IPS-15b (cell line): ENCODE data around the gene PCYOX1L.

Experiments used
- H3K27me3 ChIP-seq: one replicate; pipeline ENCODE4 v1.6.1; 2013; ENCODE audit warnings: low read length; ENCODE audit not compliant: control insufficient read depth, insufficient read depth
- H3K36me3 ChIP-seq: one replicate; pipeline ENCODE4 v1.6.1; 2013; ENCODE audit warnings: low read length; ENCODE audit not compliant: control insufficient read depth, insufficient read depth
- H3K4me1 ChIP-seq: one replicate; pipeline ENCODE4 v1.6.1; 2013; ENCODE audit warnings: mild to moderate bottlenecking, low read length; ENCODE audit not compliant: control insufficient read depth, insufficient read depth
- H3K4me3 ChIP-seq: one replicate; pipeline ENCODE4 v1.5.1; 2013; ENCODE audit warnings: low read depth, low read length
- H3K9ac ChIP-seq: one replicate; pipeline ENCODE4 v1.6.1; 2013; ENCODE audit warnings: low read depth, mild to moderate bottlenecking, low read length
- H3K9me3 ChIP-seq: one replicate; pipeline ENCODE4 v1.6.1; 2013; ENCODE audit warnings: mild to moderate bottlenecking, low read length; ENCODE audit not compliant: control insufficient read depth, insufficient read depth

The PCYOX1L gene

DNA sequence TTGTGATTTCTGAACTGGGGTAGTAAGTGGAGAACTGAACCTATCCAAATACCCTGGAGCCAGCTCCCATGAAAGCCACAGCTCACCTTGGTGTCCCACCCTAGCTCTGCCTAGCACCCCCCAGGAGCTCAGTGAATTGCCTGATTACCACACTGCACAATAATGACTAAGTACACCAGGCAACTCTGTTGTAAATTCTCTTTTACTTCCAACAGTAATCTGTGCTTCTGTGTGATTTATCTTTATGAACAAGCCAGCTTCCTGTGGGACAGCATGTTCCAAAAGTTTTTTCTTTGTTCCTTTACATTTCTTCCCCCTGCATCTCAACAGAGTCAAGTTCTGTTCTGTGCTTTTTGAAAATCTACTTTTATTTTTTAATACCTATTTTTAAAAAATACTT, 34.6 kb upstream of the PCYOX1L start:
- no peak overlapping the region for H3K9ac ChIP-seq
- H3K9me3 ChIP-seq, result no peaks in the 10 kb centered on the region
- H3K36me3 ChIP-seq, result no peaks in the 10 kb centered on the region
- H3K4me1 ChIP-seq, result peaks cover 3% of the 10 kb centered on the region
- no peaks in the 10 kb centered on the region for H3K27me3 ChIP-seq
- H3K4me3 ChIP-seq, result no peak overlapping the region

DNA sequence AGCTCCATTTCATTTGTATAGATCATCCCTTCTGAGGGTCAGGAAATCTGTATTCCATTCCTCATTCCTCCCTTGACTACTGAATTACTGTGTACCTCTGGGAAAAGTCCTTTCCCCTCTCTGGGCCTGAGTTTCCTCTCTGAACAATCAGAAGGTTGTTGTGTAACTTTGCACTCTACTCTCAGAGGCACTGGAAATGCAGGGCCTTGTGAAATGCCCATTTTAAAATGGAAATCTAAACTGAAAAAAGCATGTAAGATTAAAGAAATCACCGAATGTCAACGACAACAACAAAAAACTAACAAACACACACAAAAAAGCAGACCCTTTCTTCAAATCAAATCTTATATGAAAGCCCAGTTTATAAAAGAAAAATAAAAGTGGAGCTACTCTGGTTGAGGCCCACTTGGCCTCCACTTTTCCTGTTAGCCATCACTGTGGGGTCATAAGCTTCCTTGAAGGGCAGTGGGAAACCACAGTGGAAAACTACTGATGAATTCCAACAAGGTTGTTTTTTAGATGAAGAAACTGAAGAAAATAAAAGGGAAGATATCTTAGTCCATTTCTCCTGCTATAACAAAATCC, 34.1 kb upstream of the PCYOX1L start:
- peaks cover 3% of the 10 kb centered on the region for H3K4me1 ChIP-seq
- H3K36me3 ChIP-seq, result no peaks in the 10 kb centered on the region
- H3K9ac ChIP-seq, result no peak overlapping the region
- no peak overlapping the region for H3K4me3 ChIP-seq
- no peaks in the 10 kb centered on the region for H3K27me3 ChIP-seq
- no peaks in the 10 kb centered on the region for H3K9me3 ChIP-seq

DNA sequence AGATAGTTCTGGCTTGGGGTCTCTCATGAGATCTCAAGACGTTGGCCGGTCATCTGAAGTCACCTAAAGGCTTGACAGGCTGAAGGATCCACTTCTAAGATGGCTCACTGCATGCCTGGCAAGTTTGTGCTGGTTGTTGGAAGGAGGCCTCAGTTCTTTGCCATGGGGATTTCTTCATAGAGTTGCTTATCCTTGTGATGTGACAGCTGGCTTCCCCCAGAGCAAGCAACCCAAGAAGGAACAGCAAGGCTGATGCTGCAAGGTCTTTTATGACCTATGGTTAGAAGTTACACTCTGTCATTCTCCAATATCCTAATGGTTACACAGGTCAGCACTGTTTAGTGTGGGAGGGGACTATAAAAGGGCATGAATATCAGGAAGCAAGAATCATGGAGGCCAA, 33.2 kb upstream of the PCYOX1L start:
- H3K36me3 ChIP-seq, result no peaks in the 10 kb centered on the region
- no peaks in the 10 kb centered on the region for H3K9me3 ChIP-seq
- no peak overlapping the region for H3K9ac ChIP-seq
- no peak overlapping the region for H3K4me3 ChIP-seq
- peaks cover 3% of the 10 kb centered on the region for H3K4me1 ChIP-seq
- H3K27me3 ChIP-seq, result no peaks in the 10 kb centered on the region

DNA sequence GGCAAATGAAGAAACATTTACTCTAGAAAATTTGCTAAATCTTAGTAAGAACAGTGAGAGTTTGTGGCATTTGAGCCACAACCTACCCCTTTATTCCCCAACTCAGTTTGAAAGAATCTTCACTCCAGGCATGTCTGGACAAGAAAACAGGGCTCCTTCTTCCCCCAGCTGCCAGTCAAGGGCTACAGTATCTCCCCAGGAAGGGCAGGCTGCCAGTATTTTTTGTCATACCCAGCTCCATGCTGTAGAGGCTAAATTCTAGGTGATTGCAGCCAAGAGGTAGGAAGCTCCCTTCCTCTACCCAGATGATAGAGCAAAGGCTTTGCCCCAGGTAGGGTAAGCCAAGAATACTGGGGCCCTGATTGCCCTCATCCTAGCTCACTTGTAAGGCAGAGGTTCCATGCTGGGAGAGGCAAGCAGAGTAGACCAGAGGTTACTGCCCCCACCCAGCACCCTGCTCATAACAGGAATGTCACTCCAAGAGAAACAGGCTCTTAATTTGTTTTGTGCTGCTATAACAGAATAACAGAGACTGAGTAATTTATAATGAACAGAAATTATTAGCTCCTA, 32.6 kb upstream of the PCYOX1L start:
- peaks cover 3% of the 10 kb centered on the region for H3K4me1 ChIP-seq
- no peak overlapping the region for H3K4me3 ChIP-seq
- no peaks in the 10 kb centered on the region for H3K27me3 ChIP-seq
- H3K9me3 ChIP-seq, result no peaks in the 10 kb centered on the region
- H3K36me3 ChIP-seq, result no peaks in the 10 kb centered on the region
- H3K9ac ChIP-seq, result no peak overlapping the region

DNA sequence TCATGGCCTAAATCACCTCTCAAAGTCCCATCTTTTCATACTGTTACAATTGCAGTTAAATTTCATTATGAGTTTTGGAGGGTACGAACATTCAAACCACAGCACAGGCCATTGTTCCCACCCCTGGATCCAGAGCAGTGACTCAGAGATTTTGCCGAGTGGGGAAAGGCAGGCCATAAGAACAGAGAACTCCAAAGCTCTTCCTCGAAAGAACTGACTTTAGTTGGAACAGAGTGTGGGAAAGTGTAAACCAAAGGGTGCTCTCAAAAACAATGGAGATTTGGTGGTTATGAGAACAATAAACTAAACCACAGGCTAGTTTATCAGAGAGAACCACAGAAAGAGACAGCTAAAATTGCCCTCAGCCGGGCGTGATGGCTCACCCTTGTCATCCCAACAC, 32.0 kb upstream of the PCYOX1L start:
- H3K4me3 ChIP-seq, result no peak overlapping the region
- no peaks in the 10 kb centered on the region for H3K27me3 ChIP-seq
- H3K4me1 ChIP-seq, result peaks cover 3% of the 10 kb centered on the region
- no peaks in the 10 kb centered on the region for H3K36me3 ChIP-seq
- no peaks in the 10 kb centered on the region for H3K9me3 ChIP-seq
- no peak overlapping the region for H3K9ac ChIP-seq

DNA sequence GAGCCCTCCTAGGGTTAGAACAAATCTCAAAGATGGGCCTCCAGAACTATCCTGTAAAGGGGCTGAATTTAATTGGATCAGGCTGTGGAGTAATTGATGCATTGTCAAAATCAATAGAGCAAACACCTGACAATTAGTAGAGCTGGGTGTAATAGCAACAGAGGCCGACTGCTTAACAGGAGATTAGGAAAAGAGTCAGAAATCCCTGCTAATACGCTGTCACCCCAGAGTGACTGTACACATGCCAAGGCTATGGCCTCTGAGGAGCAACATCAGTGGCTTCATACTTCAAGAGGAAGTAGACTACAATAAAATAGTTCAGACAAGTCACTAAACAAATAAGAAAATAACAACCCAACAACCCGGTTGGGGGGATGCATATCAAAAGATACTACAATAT, 31.2 kb upstream of the PCYOX1L start:
- Histone ChIP-seq H3K9me3 (no peaks in the 10 kb centered on the region), H3K36me3 (no peaks in the 10 kb centered on the region), H3K4me1 (peaks cover 3% of the 10 kb centered on the region), H3K4me3 (no peak overlapping the region), H3K9ac (no peak overlapping the region), H3K27me3 (no peaks in the 10 kb centered on the region)

DNA sequence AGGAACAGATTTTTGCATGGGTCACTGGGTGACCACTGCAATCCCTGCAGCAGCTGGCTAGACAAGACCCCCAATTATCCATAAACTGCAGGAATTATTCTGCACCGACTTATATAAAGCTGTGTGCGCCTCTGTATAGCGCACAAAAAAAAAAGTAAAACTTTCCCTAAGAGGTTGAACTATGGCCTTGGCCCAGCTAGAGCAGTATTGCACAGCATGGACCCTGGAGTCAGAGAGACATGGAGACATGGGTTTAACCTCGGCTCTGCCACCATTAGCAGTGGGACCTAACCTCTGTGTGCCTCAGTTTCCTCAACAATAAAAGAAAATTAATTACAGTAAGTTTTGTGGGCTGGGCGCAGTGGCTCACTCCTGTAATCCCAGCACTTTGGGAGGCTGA, 29.7 kb upstream of the PCYOX1L start:
- Histone ChIP-seq H3K9me3 (no peaks in the 10 kb centered on the region), H3K9ac (no peak overlapping the region), H3K4me1 (no peaks in the 10 kb centered on the region), H3K4me3 (no peak overlapping the region), H3K27me3 (no peaks in the 10 kb centered on the region), H3K36me3 (no peaks in the 10 kb centered on the region)

DNA sequence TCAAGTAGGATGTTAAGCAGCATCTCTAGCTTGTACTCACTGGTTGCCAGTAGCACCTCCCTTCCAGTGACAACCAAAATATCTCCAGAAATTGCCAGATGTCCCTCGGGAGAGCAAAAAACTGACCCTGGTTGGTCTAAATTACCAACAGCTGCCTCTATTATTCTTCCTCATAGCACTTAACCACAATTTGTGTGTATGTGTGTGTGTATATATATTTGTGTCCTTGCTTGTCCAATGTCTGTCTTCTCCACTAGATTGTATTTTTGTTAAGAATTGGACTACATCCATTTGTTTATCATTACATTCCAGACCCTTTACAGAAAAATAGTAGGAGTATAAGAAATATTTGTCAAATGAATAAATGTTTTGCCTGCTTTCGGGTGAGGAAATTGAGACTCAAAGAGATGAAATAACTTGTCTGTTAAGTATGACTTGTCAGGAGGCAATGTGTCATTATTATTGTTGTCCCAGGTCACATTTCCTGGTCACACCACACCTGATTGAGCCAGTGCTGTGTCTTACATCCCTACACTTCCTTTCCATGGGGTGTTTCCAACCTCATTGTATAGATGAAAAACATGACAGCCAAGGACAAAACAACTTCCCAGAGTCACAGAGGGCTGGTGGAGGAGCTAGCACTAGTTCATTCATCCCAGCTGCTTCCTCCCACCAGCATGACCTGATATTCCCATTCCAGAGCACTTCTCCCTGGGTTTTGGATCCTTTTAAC, 24.0 kb upstream of the PCYOX1L start:
- no peaks in the 10 kb centered on the region for H3K36me3 ChIP-seq
- H3K4me3 ChIP-seq, result no peak overlapping the region
- no peaks in the 10 kb centered on the region for H3K4me1 ChIP-seq
- H3K9ac ChIP-seq, result no peak overlapping the region
- no peaks in the 10 kb centered on the region for H3K27me3 ChIP-seq
- no peaks in the 10 kb centered on the region for H3K9me3 ChIP-seq

DNA sequence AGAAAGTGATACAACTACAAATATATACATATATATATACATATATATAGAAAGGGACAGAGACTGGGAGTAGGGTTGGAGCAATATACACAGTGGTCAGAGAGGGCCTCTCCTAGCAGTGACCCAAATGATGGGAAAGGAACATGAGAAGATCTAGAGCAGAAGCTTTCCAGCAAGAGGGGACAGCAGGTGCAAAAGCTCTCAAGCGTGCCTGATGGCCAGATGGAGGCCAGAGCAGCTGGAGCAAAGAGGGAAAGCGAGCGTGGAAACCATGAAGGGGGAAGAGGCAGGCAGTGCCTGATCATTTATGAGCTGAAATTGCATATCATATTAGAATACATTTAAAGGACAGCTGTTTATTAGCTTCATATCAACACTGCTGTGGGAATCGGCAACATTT, 20.1 kb upstream of the PCYOX1L start:
- H3K9ac ChIP-seq, result no peak overlapping the region
- H3K4me3 ChIP-seq, result no peak overlapping the region
- H3K9me3 ChIP-seq, result no peaks in the 10 kb centered on the region
- H3K27me3 ChIP-seq, result no peaks in the 10 kb centered on the region
- H3K4me1 ChIP-seq, result no peaks in the 10 kb centered on the region
- no peaks in the 10 kb centered on the region for H3K36me3 ChIP-seq

DNA sequence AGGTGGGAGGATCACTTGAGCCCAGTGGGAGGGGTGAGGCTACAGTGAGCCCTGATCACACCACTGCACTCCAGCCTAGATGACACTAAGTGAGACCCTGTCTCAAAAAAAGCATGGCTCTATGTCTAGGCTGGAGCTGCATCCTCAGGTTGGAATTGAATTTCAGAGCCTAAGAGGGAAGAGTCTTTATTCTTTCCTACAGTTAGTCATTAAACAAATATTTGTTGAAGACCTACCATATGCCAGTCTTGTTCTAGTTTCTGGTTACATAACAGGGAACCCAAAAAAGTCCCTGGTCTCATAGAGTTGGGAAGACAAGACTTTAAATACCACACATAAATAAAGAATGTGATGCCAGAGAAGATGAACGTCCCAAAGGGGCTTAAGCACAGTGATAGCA, 19.5 kb upstream of the PCYOX1L start:
- Histone ChIP-seq H3K36me3 (no peaks in the 10 kb centered on the region), H3K4me3 (no peak overlapping the region), H3K4me1 (no peaks in the 10 kb centered on the region), H3K9me3 (no peaks in the 10 kb centered on the region), H3K9ac (no peak overlapping the region), H3K27me3 (no peaks in the 10 kb centered on the region)

DNA sequence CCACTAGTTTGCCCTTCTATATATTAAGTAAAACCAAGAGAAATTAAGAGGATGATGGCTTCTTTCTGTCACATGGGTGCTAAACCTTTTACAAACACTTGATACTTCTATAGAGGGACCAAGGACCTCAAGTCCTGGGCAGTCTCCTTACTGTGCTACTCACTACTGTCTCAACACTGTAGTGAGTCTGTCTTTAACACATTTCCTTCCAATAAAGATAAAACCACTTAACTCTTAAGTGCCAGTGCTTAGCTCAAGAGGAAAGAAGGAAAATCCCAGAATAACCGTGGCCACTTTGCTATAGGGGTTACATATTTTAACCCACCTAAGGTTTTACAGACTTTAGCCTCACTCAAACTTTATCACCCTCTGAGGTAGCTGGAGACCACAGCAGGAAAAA, 16.9 kb upstream of the PCYOX1L start:
- H3K27me3 ChIP-seq, result no peaks in the 10 kb centered on the region
- H3K9ac ChIP-seq, result no peak overlapping the region
- H3K4me3 ChIP-seq, result no peak overlapping the region
- no peaks in the 10 kb centered on the region for H3K4me1 ChIP-seq
- no peaks in the 10 kb centered on the region for H3K36me3 ChIP-seq
- H3K9me3 ChIP-seq, result no peaks in the 10 kb centered on the region

DNA sequence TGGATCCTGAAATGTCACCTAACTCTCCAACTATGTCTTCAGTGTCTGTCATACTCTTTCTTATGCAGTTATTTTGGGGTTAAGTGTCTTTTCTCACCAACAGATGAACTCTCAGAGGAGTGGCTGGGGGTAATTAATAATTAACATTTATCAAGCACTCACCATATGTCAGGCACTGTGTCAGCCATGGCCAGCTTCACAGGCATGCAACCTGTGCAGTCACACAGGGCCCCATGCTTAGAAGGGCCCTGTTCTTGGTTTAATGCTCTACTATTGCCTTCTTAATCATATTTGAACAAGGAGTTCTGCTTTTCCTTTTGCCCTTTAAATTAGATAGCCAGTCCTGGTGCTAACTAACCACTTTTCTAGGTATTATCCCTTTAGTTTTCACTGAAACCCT, 16.0 kb upstream of the PCYOX1L start:
- Histone ChIP-seq H3K9me3 (no peaks in the 10 kb centered on the region), H3K27me3 (no peaks in the 10 kb centered on the region), H3K36me3 (no peaks in the 10 kb centered on the region), H3K4me1 (no peaks in the 10 kb centered on the region), H3K4me3 (no peak overlapping the region), H3K9ac (no peak overlapping the region)
